Left lung (tissue), 10 donors: ENCODE data around the gene PCDHGB1. TPM values are rescaled to one million over a fixed set of nuclear protein-coding genes. Genes with fewer than 3 reads are reported as not detected.

ENCODE experiments used
- ATAC-seq: fragments of 200-7000 bp; cut with Tn5 transposase; one replicate; pipeline ENCODE4 v1.9.1; 2020; ENCODE audit warnings: moderate library complexity
- DNase-seq, 4 donors: peaks; one replicate each; pipeline ENCODE4 v3.0.0-alpha.2; 2013 to 2020
- H3K27ac ChIP-seq, 2 donors: fragments of 200-600 bp; sonication (generic) in 1 of 2; one replicate each; pipeline versions ENCODE4 v1.5.0 to v1.8.0; 2020 to 2021
- H3K27me3 ChIP-seq, 2 donors: fragments of 200-600 bp; sonication (generic) in 1 of 2; one replicate each; pipeline versions ENCODE4 v1.5.0 to v1.8.0; 2020 to 2021
- H3K36me3 ChIP-seq, 2 donors: fragments of 200-600 bp; sonication (generic) in 1 of 2; one replicate each; pipeline versions ENCODE4 v1.5.0 to v1.8.0; 2020 to 2021
- H3K4me1 ChIP-seq, 2 donors: fragments of 200-600 bp; one replicate each; pipeline ENCODE4 v1.8.0; 2021
- H3K4me3 ChIP-seq, 2 donors: fragments of 200-600 bp; sonication (generic) in 1 of 2; one replicate each; pipeline versions ENCODE4 v1.5.0 to v1.8.0; 2020 to 2021; ENCODE audit warnings: mild to moderate bottlenecking in 1 of 2
- H3K9me3 ChIP-seq, 2 donors: fragments of 200-600 bp; sonication (generic) in 1 of 2; one replicate each; pipeline versions ENCODE4 v1.5.0 to v1.8.0; 2020 to 2021
- CTCF ChIP-seq, 2 donors: fragments of 200-600 bp; sonication (generic) in 1 of 2; IDR thresholded peaks; one replicate each; pipeline versions ENCODE4 v1.5.0 to v1.8.0; 2021; ENCODE audit warnings: antibody characterized with exemption in 2 of 2
- intact Hi-C, 2 donors: fragments of 100-400 bp; cut with DNase I; formaldehyde crosslinking; loops; one replicate each; pipeline versions ENCODE4 v1.11.2 to v1.14.2; 2022
- polyA plus RNA-seq, 6 donors: library from polyadenylated mRNA; unstranded; fragments of 120-200 nt; gene quantifications; one replicate each; pipeline ENCODE4 v1.2.1, GENCODE V29; 2013; ENCODE audit not compliant: insufficient read length in 6 of 6
- total RNA-seq, 2 donors: library from RNA; stranded (reverse); fragmentation: NEBNext Ultra II Directional; extraction: Animal tissue kit (Norgen Biotek cat#: 25700); gene quantifications; one replicate each; pipeline ENCODE4 v1.2.1, GENCODE V29; 2021
- donor health status: DM: no; HTN: yes; CAD: no.
- donor health status: DM: no; HTN: no; CAD: no.

PCDHGB1 gene
- total and polyA plus RNA-seq, 8 donors: 1.4 to 2.3 (median 1.7) TPM

- no peak overlapping the region for H3K27ac ChIP-seq
- DNase-seq: no peak
- intact Hi-C loops: no loop called here
- H3K4me1 ChIP-seq: no peaks in the 10 kb centered on the region
- peaks cover under 1 to 88% of the 10 kb centered on the region in 2 donors for H3K9me3 ChIP-seq
- TF ChIP-seq CTCF (IDR thresholded peaks at IDR 0.05): no peak
- H3K27me3 ChIP-seq: peaks cover 51 to 99% of the 10 kb centered on the region in 2 donors
- H3K4me3 ChIP-seq: no peak overlapping the region
- no peak for ATAC-seq
- H3K36me3 ChIP-seq: no peaks in the 10 kb centered on the region
These were observed 16.4 kb downstream of the PCDHGB1 start for GRCh38 chr5:141366016-141366896.

DNA sequence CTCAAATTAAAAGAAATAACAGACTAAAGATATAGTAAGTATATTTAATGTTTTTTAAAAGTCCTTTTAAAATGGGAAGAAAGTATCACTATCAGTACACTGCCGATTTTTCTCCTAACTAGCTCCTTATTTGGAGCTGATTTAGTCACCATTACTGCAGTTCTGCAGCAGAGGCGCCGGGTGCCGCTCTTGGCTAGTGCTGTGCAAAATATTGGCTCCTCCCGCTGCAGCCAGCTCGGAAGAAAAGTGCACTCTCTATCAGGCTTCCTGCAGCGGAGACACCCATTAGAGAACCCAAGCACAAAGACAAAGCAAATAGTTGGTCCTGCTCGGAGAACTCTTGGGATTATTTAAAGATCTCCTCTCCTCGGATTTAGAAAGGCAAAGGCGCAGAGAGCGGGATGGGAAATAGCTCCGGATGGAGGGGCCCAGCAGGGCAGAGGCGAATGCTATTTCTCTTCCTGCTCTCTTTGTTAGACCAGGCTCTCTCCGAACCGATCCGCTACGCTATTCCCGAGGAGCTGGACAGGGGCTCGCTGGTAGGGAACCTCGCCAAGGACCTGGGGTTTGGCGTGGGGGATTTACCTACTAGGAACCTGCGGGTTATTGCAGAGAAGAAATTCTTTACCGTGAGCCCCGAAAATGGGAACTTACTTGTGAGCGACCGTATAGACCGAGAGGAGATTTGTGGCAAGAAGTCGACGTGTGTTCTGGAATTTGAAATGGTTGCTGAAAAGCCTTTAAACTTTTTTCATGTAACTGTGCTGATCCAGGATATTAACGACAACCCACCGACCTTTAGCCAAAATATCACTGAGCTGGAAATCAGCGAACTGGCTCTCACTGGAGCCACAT, 20.3 kb downstream of the PCDHGB1 start, which contains the start of gene PCDHGB3:
TSS of gene PCDHGB3 (plus strand) at position 249 of the 855 bp plus-strand sequence. CDS start at position 402, 153 bp downstream.
- no peaks in the 10 kb centered on the region for H3K36me3 ChIP-seq
- DNase-seq (no peak), ATAC-seq (peak; percentile 54)
- no peak within 1 kb of the TSS for H3K27ac ChIP-seq
- H3K27me3 ChIP-seq: peaks cover 41 to 99% of the 10 kb centered on the region in 2 donors
- peaks cover 3 to 87% of the 10 kb centered on the region in 2 donors for H3K9me3 ChIP-seq
- no peaks in the 10 kb centered on the region for H3K4me1 ChIP-seq
- intact Hi-C loops: no loop called here
- no peak within 1 kb of the TSS for H3K4me3 ChIP-seq
- TF ChIP-seq CTCF (IDR thresholded peaks at IDR 0.05): no peak

GRCh38 chr5:141371572-141372475, 21.9 kb downstream of the PCDHGB1 start:
- Histone ChIP-seq H3K9me3 (peaks cover 3 to 86% of the 10 kb centered on the region in 2 donors), H3K36me3 (no peaks in the 10 kb centered on the region), H3K27ac (no peak overlapping the region), H3K4me3 (no peak overlapping the region), H3K27me3 (peaks cover 27 to 97% of the 10 kb centered on the region in 2 donors), H3K4me1 (no peaks in the 10 kb centered on the region)
- intact Hi-C loops: no loop called here
- DNase-seq (no peak), ATAC-seq (no peak)
- TF ChIP-seq CTCF (IDR thresholded peaks at IDR 0.05): no peak

DNA sequence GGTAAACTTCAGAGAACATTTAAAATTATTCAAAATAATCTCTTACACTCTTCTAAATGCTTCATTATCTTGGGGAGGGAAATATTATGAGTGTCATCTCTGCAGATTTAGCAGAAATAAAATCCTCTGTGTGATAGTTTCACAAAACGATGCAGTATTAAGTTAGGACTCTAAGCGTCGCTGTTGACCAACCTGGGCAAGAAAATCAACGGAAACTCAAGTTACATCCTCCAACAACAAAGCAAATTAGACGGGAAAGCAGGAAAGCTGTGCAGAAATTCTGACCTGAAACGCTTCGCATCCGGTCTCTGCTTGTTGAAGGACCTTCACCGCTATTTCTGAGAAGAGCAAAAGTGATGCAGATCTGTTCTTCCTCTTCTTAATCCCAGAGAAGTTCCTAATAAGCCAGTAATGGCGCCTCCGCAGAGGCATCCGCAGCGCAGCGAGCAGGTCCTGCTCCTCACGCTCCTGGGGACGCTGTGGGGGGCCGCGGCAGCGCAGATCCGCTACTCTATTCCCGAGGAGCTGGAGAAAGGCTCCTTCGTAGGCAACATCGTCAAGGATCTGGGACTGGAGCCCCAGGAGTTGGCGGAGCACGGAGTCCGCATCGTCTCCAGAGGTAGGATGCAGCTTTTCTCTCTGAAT, 23.9 kb downstream of the PCDHGB1 start, which contains the start of gene PCDHGA6:
TSS of gene PCDHGA6 (plus strand) at position 219 of the 645 bp plus-strand sequence. CDS start at position 412, 193 bp downstream.
- Histone ChIP-seq H3K4me3 (peak within 1 kb of the TSS in 1 of 2 donors; percentile 2), H3K27me3 (peaks cover 14 to 95% of the 10 kb centered on the region in 2 donors), H3K27ac (no peak within 1 kb of the TSS), H3K4me1 (no peaks in the 10 kb centered on the region), H3K9me3 (peaks cover 3 to 93% of the 10 kb centered on the region in 2 donors), H3K36me3 (no peaks in the 10 kb centered on the region)
- TF ChIP-seq CTCF (IDR thresholded peaks at IDR 0.05): peak in 1 of 2 donors; percentile 17
- DNase-seq: no peak
- intact Hi-C loops: no loop called here
- no peak for ATAC-seq
